RKO (cell line): ENCODE results near the gene CLOCK.

Source experiments
- DNase-seq: peaks from one replicate; pipeline ENCODE4 v3.0.0-alpha.2; 2016; ENCODE audit warnings: low spot score

The CLOCK gene

GRCh38 chr4:55543858-55544257 is 2.9 kb downstream of the CLOCK start:
- peak; percentile 64 for DNase-seq

- DNase-seq, result no peak
These were observed 6.4 kb downstream of the CLOCK start for GRCh38 chr4:55540271-55540670.

GRCh38 chr4:55539658-55540057 is 7.1 kb downstream of the CLOCK start:
- DNase-seq, result no peak

GRCh38 chr4:55538531-55538930 is 8.2 kb downstream of the CLOCK start:
- DNase-seq, result no peak

GRCh38 chr4:55534306-55534705 is 12.4 kb downstream of the CLOCK start:
- no peak for DNase-seq

- no peak for DNase-seq
These were observed 16.0 kb downstream of the CLOCK start for GRCh38 chr4:55530691-55531090.

GRCh38 chr4:55530167-55530566 is 16.5 kb downstream of the CLOCK start:
- DNase-seq, result no peak

- no peak for DNase-seq
These were observed 18.2 kb downstream of the CLOCK start for GRCh38 chr4:55528491-55528890.

- DNase-seq, result peak; percentile 13
These were observed 21.7 kb downstream of the CLOCK start for GRCh38 chr4:55524844-55525571.

GRCh38 chr4:55518442-55518841 is 28.3 kb downstream of the CLOCK start:
- no peak for DNase-seq

- no peak for DNase-seq
These were observed 29.0 kb downstream of the CLOCK start for GRCh38 chr4:55517526-55518229.

- DNase-seq, result no peak
These were observed 33.7 kb downstream of the CLOCK start for GRCh38 chr4:55512922-55513571.

GRCh38 chr4:55512077-55512476 is 34.6 kb downstream of the CLOCK start:
- no peak for DNase-seq

- no peak for DNase-seq
These were observed 36.0 kb downstream of the CLOCK start for GRCh38 chr4:55510685-55511084.

- DNase-seq, result no peak
These were observed 37.4 kb downstream of the CLOCK start for GRCh38 chr4:55509266-55509665.

- DNase-seq, result no peak
These were observed 39.1 kb downstream of the CLOCK start for GRCh38 chr4:55507612-55508011.

GRCh38 chr4:55503169-55503568 is 43.5 kb downstream of the CLOCK start:
- peak; percentile 60 for DNase-seq

- DNase-seq, result no peak
These were observed 46.6 kb downstream of the CLOCK start for GRCh38 chr4:55500072-55500471.

GRCh38 chr4:55499495-55499894 is 47.2 kb downstream of the CLOCK start:
- no peak for DNase-seq

GRCh38 chr4:55498051-55498450 is 48.7 kb downstream of the CLOCK start:
- DNase-seq, result no peak

GRCh38 chr4:55491486-55491885 is 55.2 kb downstream of the CLOCK start:
- no peak for DNase-seq

GRCh38 chr4:55488716-55489115 is 58.0 kb downstream of the CLOCK start:
- no peak for DNase-seq

- DNase-seq, result no peak
These were observed 60.9 kb downstream of the CLOCK start for GRCh38 chr4:55485821-55486220.
